Fibroblast of mammary gland (primary cell): Measurements from ENCODE around the gene MAPK8.
"Not testable (repeated sequence)": the region's sequence is repeated elsewhere in the genome, so short reads cannot be mapped to it uniquely, and the experiment has no call there.

ENCODE experiments used
- DNase-seq: peaks from one replicate; pipeline ENCODE4 v3.0.0-alpha.2; 2010; ENCODE audit warnings: low read depth
- H3K4me3 ChIP-seq: 2 replicates; pipeline ENCODE4 v1.5.1; 2011; ENCODE audit warnings: low read depth, mild to moderate bottlenecking, low read length, moderate library complexity; ENCODE audit not compliant: control insufficient read depth
- TF ChIP-seq, protein P1 (sequence below): conservative IDR thresholded peaks from 2 replicates; pipeline ENCODE4 v1.5.1; 2011; ENCODE audit warnings: low read depth, low read length, inconsistent platforms; ENCODE audit not compliant: control insufficient read depth, insufficient read depth

The MAPK8 gene

GRCh38 chr10:48418189-48418788, 111.8 kb downstream of the MAPK8 start:
- no peak for DNase-seq
- no peak overlapping the region for H3K4me3 ChIP-seq
- TF ChIP-seq, protein P1, sequence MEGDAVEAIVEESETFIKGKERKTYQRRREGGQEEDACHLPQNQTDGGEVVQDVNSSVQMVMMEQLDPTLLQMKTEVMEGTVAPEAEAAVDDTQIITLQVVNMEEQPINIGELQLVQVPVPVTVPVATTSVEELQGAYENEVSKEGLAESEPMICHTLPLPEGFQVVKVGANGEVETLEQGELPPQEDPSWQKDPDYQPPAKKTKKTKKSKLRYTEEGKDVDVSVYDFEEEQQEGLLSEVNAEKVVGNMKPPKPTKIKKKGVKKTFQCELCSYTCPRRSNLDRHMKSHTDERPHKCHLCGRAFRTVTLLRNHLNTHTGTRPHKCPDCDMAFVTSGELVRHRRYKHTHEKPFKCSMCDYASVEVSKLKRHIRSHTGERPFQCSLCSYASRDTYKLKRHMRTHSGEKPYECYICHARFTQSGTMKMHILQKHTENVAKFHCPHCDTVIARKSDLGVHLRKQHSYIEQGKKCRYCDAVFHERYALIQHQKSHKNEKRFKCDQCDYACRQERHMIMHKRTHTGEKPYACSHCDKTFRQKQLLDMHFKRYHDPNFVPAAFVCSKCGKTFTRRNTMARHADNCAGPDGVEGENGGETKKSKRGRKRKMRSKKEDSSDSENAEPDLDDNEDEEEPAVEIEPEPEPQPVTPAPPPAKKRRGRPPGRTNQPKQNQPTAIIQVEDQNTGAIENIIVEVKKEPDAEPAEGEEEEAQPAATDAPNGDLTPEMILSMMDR, result no peak

DNA sequence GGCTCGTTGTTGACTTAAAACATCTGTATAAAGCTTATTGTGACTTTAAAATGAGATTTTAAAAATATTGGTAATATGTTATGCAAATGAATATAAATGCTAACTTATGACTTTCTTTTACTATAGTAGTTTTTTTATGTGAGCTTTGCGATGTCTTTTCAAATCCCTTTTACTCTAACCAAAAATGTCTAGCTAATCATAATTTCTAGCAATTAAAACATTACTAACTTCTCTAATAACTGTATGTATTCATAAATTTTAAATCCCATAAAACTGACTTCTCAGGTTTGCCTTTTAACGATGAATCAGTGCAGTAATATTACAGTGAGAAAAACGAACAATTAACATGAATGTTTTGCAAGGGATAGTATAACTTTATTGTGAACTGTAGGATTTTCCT, 113.2 kb downstream of the MAPK8 start:
- TF ChIP-seq, protein P1, result no peak
- H3K4me3 ChIP-seq, result no peak overlapping the region
- DNase-seq, result no peak

- not testable (repeated sequence) for DNase-seq, H3K4me3 ChIP-seq
Observed at GRCh38 chr10:48421862-48422261, 115.4 kb downstream of the MAPK8 start.

GRCh38 chr10:48423884-48424283, 117.4 kb downstream of the MAPK8 start:
- no peak overlapping the region for H3K4me3 ChIP-seq
- TF ChIP-seq, protein P1, result no peak
- DNase-seq, result no peak

- TF ChIP-seq, protein P1, result no peak
- H3K4me3 ChIP-seq, result no peak overlapping the region
Observed at GRCh38 chr10:48428896-48429295, 122.4 kb downstream of the MAPK8 start.

DNA sequence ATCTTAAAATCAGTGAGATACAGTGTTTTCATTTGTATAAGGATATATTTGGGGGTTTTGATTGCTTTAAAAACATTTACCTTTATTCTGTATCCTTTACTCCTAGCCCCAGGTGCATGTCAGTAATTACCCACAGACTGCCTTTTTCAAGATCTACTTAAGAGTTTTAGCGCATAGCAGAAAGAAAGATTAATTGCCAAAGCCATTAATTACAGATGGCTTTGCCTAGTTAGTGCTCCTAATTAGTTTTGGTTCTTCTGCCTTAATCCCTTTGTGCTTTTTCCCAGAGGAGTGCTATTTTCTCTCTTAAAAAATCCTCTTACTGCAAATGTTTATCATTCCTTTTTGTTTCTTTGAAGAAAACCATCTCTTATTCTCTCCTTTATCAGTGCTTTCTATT, 122.8 kb downstream of the MAPK8 start:
- H3K4me3 ChIP-seq, result no peak overlapping the region
- no peak for DNase-seq
- TF ChIP-seq, protein P1, result no peak

More at GRCh38 chr10:48428896-48429295, 122.4 kb downstream of the MAPK8 start:
- DNase-seq, result no peak

DNA sequence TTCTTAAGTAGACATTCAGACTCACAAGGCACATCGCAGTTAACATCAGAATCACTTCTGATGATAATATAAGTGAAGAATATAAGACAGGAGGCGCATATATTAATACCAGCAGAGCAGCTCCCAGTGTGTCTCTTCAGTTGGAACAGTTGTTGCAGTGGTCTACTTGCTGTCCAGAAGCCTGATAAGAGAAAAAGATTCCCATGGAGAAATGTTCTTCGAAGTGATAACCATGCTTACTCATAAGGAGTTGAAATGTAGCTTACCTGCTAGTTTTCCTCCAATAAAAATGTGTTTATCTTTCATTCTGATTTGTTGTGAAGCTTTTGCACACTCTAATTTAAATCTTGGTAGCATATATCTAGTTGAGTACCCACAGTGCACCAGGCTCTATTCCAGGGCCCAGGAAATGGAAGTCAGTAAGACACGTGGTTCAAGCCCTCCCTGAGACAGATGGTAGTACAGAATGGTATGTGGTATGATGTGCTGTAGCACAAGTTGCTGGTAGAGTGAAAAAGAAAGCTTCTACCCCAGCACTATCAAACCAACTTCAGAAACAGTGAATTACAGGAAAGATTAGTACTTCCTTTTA, 124.0 kb downstream of the MAPK8 start:
- DNase-seq, result no peak
- TF ChIP-seq, protein P1, result no peak
- H3K4me3 ChIP-seq, result no peak overlapping the region
